AG09309 (cell line): ENCODE results near the gene SH3RF2.

Experiments
- DNase-seq: peaks from one replicate; pipeline ENCODE4 v3.0.0-alpha.2; 2010; ENCODE audit warnings: low read depth
- H3K4me3 ChIP-seq: 2 replicates; pipeline ENCODE4 v1.5.1; 2011; ENCODE audit warnings: mild to moderate bottlenecking, low read depth, low read length, moderate library complexity; ENCODE audit not compliant: control insufficient read depth
- TF ChIP-seq, protein P1 (sequence below): IDR thresholded peaks from 2 replicates; pipeline ENCODE4 v1.5.1; 2011; ENCODE audit warnings: mild to moderate bottlenecking, low read depth, low read length, inconsistent platforms; ENCODE audit not compliant: insufficient read depth, control insufficient read depth; ENCODE audit errors: missing control alignments

Gene SH3RF2

DNA sequence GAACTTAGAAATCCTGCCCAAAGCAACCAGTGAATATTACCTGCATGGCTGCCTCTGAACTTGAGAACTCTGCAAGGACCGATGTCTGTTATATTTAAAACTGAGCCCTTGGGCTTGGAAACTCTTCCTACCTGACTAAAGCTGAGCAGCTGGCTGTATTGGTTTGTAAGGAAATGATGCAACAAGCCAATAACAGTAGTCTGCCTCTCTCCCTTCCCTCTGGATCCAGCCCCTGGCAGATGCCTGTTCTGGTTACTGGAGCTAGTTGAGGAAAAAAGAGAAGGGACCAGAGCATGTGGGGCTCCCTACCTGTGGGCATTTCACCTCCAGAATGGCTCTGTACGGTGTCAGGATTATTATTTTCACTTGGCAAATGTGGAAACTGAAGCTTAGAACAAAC is 34.7 kb downstream of the SH3RF2 start:
- no peak overlapping the region for H3K4me3 ChIP-seq
- DNase-seq: no peak
- TF ChIP-seq, protein P1, sequence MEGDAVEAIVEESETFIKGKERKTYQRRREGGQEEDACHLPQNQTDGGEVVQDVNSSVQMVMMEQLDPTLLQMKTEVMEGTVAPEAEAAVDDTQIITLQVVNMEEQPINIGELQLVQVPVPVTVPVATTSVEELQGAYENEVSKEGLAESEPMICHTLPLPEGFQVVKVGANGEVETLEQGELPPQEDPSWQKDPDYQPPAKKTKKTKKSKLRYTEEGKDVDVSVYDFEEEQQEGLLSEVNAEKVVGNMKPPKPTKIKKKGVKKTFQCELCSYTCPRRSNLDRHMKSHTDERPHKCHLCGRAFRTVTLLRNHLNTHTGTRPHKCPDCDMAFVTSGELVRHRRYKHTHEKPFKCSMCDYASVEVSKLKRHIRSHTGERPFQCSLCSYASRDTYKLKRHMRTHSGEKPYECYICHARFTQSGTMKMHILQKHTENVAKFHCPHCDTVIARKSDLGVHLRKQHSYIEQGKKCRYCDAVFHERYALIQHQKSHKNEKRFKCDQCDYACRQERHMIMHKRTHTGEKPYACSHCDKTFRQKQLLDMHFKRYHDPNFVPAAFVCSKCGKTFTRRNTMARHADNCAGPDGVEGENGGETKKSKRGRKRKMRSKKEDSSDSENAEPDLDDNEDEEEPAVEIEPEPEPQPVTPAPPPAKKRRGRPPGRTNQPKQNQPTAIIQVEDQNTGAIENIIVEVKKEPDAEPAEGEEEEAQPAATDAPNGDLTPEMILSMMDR: no peak

DNA sequence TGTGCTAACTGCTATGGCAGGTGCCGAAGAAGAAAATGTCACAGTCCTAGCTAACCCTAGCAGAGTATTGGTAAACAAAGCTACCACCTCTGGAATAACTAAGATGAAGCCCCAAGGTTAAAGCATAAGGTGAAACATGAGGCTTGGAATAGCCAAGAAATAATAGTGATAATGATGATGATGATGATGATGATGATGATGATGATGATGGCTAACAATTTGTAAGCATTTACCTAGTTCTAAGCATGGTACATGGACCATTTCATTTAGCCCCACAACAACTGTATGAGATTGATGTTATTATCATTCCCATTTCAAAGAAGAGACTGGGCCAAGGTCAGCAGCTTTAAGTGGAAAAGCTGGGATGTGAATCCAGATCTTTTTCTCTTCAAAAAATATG is 35.3 kb downstream of the SH3RF2 start:
- DNase-seq: no peak
- no peak overlapping the region for H3K4me3 ChIP-seq
- TF ChIP-seq, protein P1: no peak

DNA sequence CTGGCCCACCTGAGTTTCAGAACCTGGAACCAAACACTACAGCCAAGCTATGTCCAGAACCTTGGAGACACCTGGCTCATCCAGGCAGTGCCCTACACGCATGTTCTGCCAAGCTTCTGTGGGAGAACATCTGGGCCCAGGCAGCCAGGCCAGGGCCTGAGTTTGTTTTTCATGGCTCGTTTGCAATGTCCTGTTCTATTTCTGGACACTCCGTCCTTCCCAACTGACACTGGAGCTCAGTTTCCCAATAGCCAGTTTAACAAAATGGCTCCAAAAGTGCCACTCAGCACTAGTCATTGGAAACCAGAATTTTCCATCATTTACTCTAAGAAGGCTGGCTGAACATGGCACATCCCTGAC is 38.6 kb downstream of the SH3RF2 start:
- no peak for DNase-seq
- TF ChIP-seq, protein P1: no peak
- H3K4me3 ChIP-seq: no peak overlapping the region

DNA sequence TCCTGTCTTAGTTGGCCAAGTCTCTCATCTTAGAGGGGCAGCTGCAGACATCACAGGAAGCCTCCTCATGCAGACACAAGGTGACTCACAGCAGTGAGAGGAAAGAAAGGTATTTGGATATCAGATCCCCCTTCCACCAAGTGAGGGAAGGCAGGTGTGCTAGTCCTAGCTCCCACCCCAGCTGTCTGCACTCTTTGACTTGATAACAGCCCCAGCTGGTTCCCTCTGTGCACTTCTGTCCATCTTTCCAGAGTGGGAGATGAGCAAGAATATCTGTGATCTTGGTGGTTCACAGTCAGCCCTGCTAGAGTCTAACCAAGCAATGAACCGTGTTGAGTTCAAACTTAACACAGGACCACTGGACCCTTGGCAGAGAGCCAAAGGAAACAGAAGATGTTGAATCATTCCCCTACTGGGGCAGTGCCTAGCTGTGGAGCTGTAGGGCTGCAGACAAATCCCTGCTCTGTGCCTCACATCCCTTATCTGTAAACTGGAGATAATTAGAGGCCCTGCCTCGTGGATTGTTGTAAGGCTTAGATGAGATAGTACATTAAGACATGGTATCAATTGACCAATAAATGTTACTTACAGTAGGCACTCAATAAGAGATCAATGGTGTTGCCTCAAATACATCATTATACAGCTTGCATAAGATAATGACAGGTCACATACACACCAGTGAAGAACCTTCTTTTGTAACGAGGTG is 39.1 kb downstream of the SH3RF2 start:
- no peak overlapping the region for H3K4me3 ChIP-seq
- peak; percentile 25 for DNase-seq
- TF ChIP-seq, protein P1: no peak

DNA sequence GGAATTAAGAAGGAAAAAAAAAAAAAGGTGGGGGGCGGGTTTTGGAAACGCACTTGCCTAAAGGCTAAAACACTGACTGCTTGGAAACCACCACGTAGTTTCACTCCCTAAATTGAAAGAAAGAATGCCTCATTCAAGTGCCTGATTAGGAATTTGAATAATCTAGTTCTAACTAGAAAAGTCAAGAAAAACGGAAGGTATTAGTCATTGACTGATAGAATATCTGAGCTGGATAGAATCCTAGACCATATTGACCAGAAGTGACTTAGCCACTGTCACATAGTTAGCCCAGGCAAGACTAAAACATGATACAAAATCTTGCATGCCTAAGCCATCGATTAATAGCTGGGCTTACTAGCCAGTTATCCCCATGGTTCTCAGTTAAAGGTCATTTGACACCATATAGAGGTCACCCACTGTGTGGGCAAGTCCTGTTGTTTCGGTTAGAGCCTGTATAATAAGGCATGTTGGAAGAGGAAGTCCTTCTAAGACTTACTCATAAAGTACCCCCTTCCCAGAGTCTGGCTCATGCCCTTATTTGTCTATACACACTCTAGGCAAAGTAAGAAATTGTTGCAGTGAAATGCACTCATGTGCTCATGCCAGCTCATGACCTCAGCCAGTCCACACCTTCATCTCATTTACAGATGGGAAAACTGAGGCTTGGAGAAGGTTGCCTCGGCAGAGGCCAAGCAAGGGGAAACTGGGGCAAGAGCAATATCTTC is 40.2 kb downstream of the SH3RF2 start:
- no peak overlapping the region for H3K4me3 ChIP-seq
- no peak for DNase-seq
- TF ChIP-seq, protein P1: no peak

DNA sequence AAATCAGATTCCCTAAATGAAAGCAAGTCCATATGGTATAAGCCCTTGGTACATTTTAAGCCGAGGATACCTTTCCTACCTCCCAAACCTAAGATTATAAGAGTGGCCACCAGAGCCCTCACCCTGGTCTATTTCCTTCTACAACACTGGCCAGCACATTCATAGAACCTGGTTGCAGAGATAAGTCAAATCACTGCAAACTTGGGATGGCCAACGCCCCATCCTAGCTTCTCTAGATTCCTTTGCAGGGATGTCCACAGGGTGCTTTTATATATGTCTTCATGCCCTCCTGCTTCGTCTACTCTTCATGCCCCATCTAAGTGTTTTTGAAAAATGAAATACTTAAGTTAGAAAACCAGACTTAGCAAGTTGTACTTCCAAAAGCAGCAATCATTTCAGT is 41.8 kb downstream of the SH3RF2 start:
- DNase-seq: no peak
- TF ChIP-seq, protein P1: no peak
- H3K4me3 ChIP-seq: no peak overlapping the region
